Nephron progenitor cell (in vitro differentiated cells): Measurements from ENCODE around the gene RMDN2.
"Not testable (repeated sequence)": the region's sequence is repeated elsewhere in the genome, so short reads cannot be mapped to it uniquely, and the experiment has no call there.

Source experiments
- DNase-seq: peaks from one replicate; pipeline ENCODE4 v3.0.0; 2021
- H3K27ac Mint-ChIP-seq: 2 replicates; pipeline ENCODE4 v1.8.0; 2021; ENCODE audit warnings: mild to moderate bottlenecking, moderate library complexity, mixed read lengths
- H3K27me3 Mint-ChIP-seq: 2 replicates; pipeline ENCODE4 v1.8.0; 2021; ENCODE audit warnings: mild to moderate bottlenecking, low read depth, mixed read lengths; ENCODE audit not compliant: poor library complexity
- H3K36me3 Mint-ChIP-seq: 2 replicates; pipeline ENCODE4 v1.8.0; 2021; ENCODE audit warnings: low read depth, mixed read lengths
- H3K4me1 Mint-ChIP-seq: 2 replicates; pipeline ENCODE4 v1.8.0; 2021; ENCODE audit warnings: mixed read lengths
- H3K4me3 Mint-ChIP-seq: 2 replicates; pipeline ENCODE4 v1.8.0; 2021; ENCODE audit warnings: mild to moderate bottlenecking, moderate library complexity, mixed read lengths
- H3K9me3 Mint-ChIP-seq: 2 replicates; pipeline ENCODE4 v1.8.0; 2021; ENCODE audit warnings: mild to moderate bottlenecking, moderate library complexity, mixed read lengths
- CTCF ChIP-seq: fragments of 200-600 bp; sonication (generic); IDR thresholded peaks from 2 replicates; pipeline ENCODE4 v1.5.0; 2021; ENCODE audit warnings: antibody characterized with exemption

Gene RMDN2

GRCh38 chr2:37923308-37924055, 1.6 kb upstream of the RMDN2 start:
- Mint-ChIP-seq H3K36me3 (no peaks in the 10 kb centered on the region), H3K4me1 (peaks cover 20% of the 10 kb centered on the region), H3K27ac (no peak overlapping the region), H3K4me3 (peak overlapping the region; percentile 92), H3K9me3 (no peaks in the 10 kb centered on the region), H3K27me3 (peaks cover 12% of the 10 kb centered on the region)
- no peak for DNase-seq
- no peak for TF ChIP-seq CTCF

GRCh38 chr2:37926635-37927034, 1.5 kb downstream of the RMDN2 start:
- H3K36me3 Mint-ChIP-seq, result peaks cover 6% of the 10 kb centered on the region
- no peak overlapping the region for H3K27ac Mint-ChIP-seq
- TF ChIP-seq CTCF, result no peak
- H3K27me3 Mint-ChIP-seq, result peaks cover 10% of the 10 kb centered on the region
- DNase-seq, result no peak
- peaks cover 6% of the 10 kb centered on the region for H3K9me3 Mint-ChIP-seq
- peak overlapping the region; percentile 92 for H3K4me3 Mint-ChIP-seq
- peaks cover 6% of the 10 kb centered on the region for H3K4me1 Mint-ChIP-seq

GRCh38 chr2:37928377-37928776, 3.3 kb downstream of the RMDN2 start:
- H3K4me1 Mint-ChIP-seq, result peaks cover 6% of the 10 kb centered on the region
- peaks cover 10% of the 10 kb centered on the region for H3K27me3 Mint-ChIP-seq
- no peak overlapping the region for H3K27ac Mint-ChIP-seq
- no peak overlapping the region for H3K4me3 Mint-ChIP-seq
- no peak for TF ChIP-seq CTCF
- H3K36me3 Mint-ChIP-seq, result peaks cover 8% of the 10 kb centered on the region
- no peak for DNase-seq
- peaks cover 9% of the 10 kb centered on the region for H3K9me3 Mint-ChIP-seq

GRCh38 chr2:37930392-37930791, 5.3 kb downstream of the RMDN2 start:
- H3K27ac Mint-ChIP-seq, H3K27me3 Mint-ChIP-seq, H3K4me3 Mint-ChIP-seq, H3K4me1 Mint-ChIP-seq, DNase-seq: not testable (repeated sequence)
- Mint-ChIP-seq H3K9me3 (peaks cover 29% of the 10 kb centered on the region), H3K36me3 (peaks cover 18% of the 10 kb centered on the region)

- H3K4me3 Mint-ChIP-seq, DNase-seq, H3K4me1 Mint-ChIP-seq, H3K27ac Mint-ChIP-seq: not testable (repeated sequence)
- peaks cover 38% of the 10 kb centered on the region for H3K9me3 Mint-ChIP-seq
- peaks cover 14% of the 10 kb centered on the region for H3K27me3 Mint-ChIP-seq
- peaks cover 18% of the 10 kb centered on the region for H3K36me3 Mint-ChIP-seq
These were observed 7.8 kb downstream of the RMDN2 start for GRCh38 chr2:37932873-37933272.

- Mint-ChIP-seq H3K9me3 (peaks cover 58% of the 10 kb centered on the region), H3K4me1 (no peaks in the 10 kb centered on the region), H3K27me3 (peaks cover 14% of the 10 kb centered on the region), H3K4me3 (no peak overlapping the region), H3K36me3 (peaks cover 33% of the 10 kb centered on the region), H3K27ac (no peak overlapping the region)
- no peak for DNase-seq
- TF ChIP-seq CTCF, result no peak
These were observed 9.8 kb downstream of the RMDN2 start for GRCh38 chr2:37934591-37935513.

GRCh38 chr2:37937568-37937967, 12.5 kb downstream of the RMDN2 start:
- H3K4me1 Mint-ChIP-seq, H3K4me3 Mint-ChIP-seq, DNase-seq, H3K27ac Mint-ChIP-seq: not testable (repeated sequence)
- H3K36me3 Mint-ChIP-seq, result peaks cover 35% of the 10 kb centered on the region
- H3K27me3 Mint-ChIP-seq, result peaks cover 14% of the 10 kb centered on the region
- peaks cover 62% of the 10 kb centered on the region for H3K9me3 Mint-ChIP-seq

- H3K4me3 Mint-ChIP-seq, H3K27me3 Mint-ChIP-seq, H3K4me1 Mint-ChIP-seq, H3K27ac Mint-ChIP-seq, DNase-seq: not testable (repeated sequence)
- Mint-ChIP-seq H3K36me3 (peaks cover 26% of the 10 kb centered on the region), H3K9me3 (peaks cover 37% of the 10 kb centered on the region)
These were observed 16.2 kb downstream of the RMDN2 start for GRCh38 chr2:37941267-37941666.
